Epithelial cell of prostate (primary cell): ENCODE data around the gene ZNF285.
A peak's percentile ranks its signal among the peaks of the same experiment; 100 is the strongest.
"Not testable (repeated sequence)": the region's sequence is repeated elsewhere in the genome, so short reads cannot be mapped to it uniquely, and the experiment has no call there.

Experiments
- DNase-seq: peaks from one replicate; pipeline ENCODE4 v3.0.0-alpha.2; 2011; ENCODE audit warnings: low read depth, low spot score
- H3K27ac ChIP-seq: fragments of 450-650 bp; 2 replicates; pipeline ENCODE4 v1.5.1; 2017; ENCODE audit warnings: mild to moderate bottlenecking

Gene ZNF285

DNA sequence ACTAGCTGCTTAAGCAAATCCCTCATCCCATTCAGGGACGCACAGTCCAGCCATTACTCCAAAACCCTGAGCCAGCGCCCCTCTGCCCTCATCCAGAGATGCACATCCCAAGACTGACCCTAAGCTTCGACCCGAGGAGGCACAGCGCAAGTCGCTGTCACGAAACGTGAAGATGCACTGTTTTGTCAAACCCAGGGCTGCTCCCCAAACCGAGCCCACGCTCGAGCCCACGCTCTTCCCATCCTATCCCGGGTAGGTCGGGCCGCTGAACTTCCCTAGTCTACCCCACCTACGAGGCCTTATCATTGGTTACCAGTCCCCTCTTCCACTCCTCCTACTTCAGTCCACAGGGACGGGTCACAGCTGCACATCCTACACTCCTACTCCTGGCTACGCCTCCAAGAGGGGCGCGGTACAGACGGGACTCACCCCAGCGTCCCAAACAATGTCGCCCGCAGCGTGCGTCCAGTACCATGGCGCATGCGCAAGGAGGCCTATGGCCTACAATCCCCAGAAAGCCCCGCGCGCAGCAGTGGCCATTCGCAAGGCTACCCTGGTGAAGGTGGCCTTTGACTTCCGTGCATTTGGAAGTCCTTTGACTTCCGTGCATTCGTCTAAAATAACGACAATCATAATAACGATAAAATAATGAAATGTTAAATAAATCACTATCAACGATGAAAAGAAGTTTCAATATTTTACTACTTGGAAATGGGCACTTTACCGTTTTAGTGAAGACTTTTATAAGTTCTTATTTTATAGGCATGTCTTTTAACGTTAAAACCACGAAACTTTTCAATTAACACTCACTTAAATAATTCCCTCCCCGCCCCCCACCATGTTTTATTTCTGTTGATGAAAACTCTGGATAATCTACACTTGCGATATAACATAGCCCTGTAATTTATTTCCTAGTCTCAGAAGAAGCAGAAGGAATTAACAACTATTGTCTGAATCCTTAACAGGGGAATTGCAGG is at the start of gene ZNF285:
Gene ZNF285, minus strand, starts transcription at position 470 of the 977 bp plus-strand sequence. CDS start 4,395 bp downstream, outside the sequence.
- DNase-seq, result peak; percentile 70
- no peak within 1 kb of the TSS for H3K27ac ChIP-seq

DNA sequence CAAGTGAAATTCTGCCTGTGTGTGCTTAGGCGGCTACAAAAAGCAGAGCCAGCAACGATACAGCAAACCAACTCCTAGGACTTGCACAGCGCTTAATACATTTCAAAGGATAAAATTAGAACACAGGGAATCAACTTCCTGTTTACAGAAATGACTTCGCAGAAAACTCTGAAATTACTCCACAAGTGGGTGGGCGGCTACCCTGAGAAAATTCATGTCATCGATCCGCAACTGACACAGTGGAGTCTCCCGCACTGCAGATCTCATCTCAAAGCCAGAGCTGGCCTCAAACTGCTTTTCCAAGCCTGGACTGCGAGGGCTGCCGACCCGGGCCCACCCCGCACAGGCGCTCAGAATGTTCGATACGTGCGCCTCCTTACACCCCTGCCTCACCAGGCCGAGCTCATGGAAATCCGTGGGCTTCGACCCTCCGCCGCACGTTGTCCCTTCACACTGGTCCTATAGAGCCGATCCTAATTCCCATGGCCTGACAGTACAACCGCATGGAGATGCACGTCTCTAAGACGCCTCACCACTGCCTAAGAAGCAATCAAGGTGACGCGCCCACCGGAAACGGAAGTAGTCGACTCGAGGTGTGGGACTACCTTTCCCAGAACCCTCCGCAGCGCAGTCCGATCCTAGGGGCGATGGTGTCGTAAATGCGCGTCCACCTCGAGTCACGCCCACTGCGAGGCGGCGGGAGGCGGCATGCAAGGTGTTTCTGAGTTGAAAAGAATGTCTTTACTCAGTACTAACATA is 46.7 kb upstream of the ZNF285 start, which contains the start of gene ZNF229:
Gene ZNF229, minus strand, starts transcription at position 557 of the 759 bp plus-strand sequence. CDS start 5,625 bp downstream, outside the sequence.
- peak; percentile 85 for DNase-seq
- peak within 1 kb of the TSS; percentile 12 for H3K27ac ChIP-seq

- H3K27ac ChIP-seq, result no peak overlapping the region
- DNase-seq, result no peak
Observed at GRCh38 chr19:44438441-44438840, 37.0 kb upstream of the ZNF285 start.

- no peak for DNase-seq
- no peak overlapping the region for H3K27ac ChIP-seq
Observed at GRCh38 chr19:44435441-44435840, 34.0 kb upstream of the ZNF285 start.

DNA sequence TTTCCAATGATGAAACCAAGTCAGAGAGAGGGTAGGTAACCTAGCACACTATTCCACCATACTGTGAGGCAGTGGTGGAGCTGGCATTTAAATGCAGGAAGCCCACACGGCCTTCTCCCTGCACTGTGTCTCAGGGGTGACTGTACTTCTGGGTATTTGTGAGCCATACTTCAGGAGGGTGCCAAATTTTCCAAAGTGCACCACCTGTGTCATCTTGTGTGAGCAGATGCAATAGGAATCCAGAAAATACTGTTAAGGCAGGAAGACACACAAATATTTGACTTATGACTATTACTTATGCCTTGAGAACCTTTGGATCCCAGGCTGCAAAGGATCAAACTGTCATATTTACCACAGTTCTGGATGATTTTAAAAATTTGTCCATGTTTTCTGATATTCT is 29.5 kb upstream of the ZNF285 start:
- no peak for DNase-seq
- no peak overlapping the region for H3K27ac ChIP-seq

- not testable (repeated sequence) for H3K27ac ChIP-seq, DNase-seq
Observed at GRCh38 chr19:44415553-44415952, 14.1 kb upstream of the ZNF285 start.

DNA sequence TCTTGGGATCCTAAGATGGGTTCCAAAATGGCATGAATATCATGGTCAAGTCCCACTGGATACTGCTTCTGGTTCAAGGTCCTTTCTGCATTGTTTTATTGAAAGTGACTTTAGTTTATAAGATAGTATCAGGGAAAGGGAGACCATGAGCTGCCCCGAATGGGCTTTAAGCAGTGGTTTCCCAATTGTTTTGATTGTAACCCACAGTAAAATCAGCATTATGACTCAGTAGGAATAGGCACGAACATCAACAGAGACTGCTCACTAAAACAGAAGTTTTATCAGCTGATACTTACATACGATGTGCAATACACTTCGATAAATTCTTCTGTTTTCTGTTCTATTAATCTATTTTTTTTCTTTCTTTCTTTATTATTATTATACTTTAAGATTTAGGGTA is 12.1 kb downstream of the ZNF285 start:
- H3K27ac ChIP-seq, DNase-seq: not testable (repeated sequence)

DNA sequence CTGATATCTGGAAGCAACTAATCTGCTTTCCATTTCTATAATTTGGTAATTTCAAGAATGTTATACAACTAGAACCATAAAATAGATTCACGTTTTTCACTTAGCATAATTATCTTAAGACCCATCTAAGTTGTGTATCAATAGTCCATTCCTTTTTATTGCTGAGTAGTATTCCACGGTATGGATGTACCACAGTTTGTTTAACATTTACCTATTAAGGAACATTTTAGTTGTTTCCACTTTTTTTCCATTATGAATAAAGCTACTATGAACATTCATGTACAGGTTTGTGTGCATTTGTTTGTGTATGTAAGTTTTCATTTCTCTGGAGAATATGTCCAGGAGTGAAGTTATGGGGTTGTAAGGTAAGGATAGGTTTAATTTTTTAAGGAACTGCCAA is 26.6 kb downstream of the ZNF285 start:
- DNase-seq, result no peak
- H3K27ac ChIP-seq, result no peak overlapping the region

DNA sequence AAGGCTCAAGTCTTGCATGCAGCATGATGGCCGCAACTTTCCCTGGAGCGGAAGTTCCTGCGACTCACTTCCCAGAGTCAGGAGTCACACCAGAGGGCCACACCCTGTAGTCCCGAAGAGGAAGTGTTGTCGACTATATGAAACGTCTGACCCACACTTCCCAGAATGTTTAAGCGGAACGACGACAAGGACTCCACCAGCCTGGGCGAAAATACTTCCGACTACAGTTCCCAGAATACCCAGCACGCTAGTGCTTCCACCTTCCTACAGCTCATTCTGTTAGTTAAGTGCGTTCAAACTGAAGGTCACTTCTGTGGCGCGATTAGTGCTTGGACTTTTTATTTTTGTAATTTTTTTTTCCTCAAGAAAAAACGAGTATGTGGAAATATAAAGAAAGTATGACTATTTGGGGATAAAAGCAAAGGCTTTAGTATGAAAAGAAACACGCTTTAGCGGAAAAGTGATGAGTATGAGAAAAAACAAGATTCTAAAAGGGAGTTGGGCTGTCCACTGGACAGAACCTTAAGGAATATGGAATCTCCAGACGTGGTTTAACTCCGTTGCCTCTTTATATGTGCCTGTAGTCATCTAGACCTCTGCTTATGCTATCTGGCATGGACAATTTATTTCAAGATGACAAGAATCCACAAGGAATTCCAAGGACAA is 29.5 kb downstream of the ZNF285 start:
- H3K27ac ChIP-seq, result no peak overlapping the region
- DNase-seq, result no peak

DNA sequence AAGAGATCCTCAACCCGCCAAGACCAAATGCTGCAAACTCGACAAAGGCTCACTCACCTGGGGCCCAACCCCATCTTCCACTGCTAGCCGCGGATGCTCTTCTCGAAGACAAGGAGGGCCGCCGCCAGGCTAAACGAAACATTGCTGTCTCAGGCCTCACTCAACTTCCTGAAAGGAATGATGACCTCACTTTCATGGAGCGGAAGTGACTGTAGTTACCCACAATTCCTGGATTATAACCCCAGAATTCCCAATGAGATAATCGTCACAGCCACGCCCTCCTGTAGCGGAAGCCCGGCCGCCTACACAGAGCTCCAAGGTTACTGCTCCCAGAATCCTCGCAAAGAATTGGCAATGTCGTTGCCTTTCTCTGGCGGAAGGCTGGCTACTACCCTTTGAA is 34.4 kb downstream of the ZNF285 start:
- H3K27ac ChIP-seq, result no peak overlapping the region
- DNase-seq, result no peak

DNA sequence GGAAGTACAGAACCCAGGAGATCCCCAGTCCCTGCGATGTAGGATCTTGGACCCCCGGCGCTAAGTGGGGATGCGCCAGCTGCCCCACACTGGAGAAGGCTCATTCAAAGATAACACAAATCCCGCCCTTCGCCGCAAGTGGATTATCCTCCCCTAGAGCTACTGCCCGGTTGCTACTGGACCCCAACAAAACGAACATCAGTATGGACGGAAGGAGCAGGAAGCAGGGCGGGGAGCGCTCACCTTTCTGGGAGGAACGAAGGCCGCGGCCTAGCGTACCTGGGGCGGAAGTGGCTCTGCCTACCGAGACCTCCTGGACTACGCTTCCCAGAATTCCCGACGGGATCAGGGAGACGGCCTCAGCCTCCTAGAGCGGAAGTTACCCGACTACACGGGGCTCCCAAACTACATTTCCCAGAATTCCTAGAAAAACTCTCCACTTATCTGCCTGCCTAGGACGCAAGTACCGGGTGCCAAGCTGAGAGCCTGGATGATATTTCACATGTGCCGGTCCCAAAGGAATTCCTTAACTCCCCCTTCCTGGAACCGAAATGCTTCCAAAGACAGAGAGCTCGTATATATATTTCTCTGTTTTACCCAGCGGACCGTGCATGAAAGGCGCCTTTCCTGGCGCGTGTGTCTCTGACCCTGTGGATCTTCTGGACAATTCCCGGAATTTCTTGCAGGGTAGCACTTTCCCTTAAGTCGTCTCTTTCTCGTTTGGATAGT is 44.9 kb downstream of the ZNF285 start, which contains the start of gene ZNF112:
Gene ZNF112, minus strand, starts transcription at position 298 of the 729 bp plus-strand sequence. CDS start 16,141 bp downstream, outside the sequence.
- H3K27ac ChIP-seq, result no peak within 1 kb of the TSS
- DNase-seq, result peak; percentile 88

- no peak overlapping the region for H3K27ac ChIP-seq
- no peak for DNase-seq
Observed at GRCh38 chr19:44346556-44346955, 54.9 kb downstream of the ZNF285 start.

DNA sequence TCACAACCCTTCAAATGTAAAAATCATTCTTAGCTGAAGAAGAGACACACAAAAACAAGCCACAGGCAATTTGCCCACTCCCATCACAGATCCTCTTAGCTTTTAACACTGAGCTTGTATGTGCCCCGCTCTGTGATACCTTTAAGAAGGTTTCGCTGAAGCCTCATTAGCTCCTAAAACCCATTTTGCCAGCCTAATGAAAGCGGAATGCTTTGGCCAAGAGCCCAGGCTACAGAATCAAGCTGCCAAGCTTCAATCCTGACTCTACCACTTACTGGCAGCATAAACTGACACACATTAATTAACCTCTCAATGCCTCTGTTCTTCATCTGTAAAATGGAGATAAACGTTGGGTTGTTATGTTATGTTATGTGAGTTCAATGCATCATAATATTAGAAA is 55.4 kb downstream of the ZNF285 start:
- no peak for DNase-seq
- H3K27ac ChIP-seq, result no peak overlapping the region

GRCh38 chr19:44344255-44344654 is 57.2 kb downstream of the ZNF285 start:
- no peak overlapping the region for H3K27ac ChIP-seq
- DNase-seq, result no peak

DNA sequence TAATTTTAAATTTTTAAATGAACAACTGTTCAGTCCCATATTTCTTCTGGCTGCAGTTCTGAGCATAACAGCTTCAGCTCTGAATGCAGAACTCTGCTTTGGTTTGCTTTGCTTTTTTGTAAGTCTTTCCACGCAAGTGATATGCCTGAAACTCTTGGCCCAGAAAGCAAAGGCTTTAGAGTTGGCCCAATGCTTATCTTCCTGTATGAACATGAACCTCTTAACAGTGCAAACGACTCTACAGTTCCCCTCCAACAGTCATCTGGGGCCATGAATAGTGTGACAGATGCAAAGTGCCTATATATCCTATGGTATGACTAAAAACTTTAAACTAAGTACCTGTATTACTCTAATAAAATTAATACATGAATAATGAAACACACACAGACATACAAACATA is 59.6 kb downstream of the ZNF285 start:
- no peak overlapping the region for H3K27ac ChIP-seq
- DNase-seq, result no peak

GRCh38 chr19:44334639-44335038 is 66.8 kb downstream of the ZNF285 start:
- not testable (repeated sequence) for DNase-seq, H3K27ac ChIP-seq
